ENCODE data around the gene ABR.

The ABR gene

DNA sequence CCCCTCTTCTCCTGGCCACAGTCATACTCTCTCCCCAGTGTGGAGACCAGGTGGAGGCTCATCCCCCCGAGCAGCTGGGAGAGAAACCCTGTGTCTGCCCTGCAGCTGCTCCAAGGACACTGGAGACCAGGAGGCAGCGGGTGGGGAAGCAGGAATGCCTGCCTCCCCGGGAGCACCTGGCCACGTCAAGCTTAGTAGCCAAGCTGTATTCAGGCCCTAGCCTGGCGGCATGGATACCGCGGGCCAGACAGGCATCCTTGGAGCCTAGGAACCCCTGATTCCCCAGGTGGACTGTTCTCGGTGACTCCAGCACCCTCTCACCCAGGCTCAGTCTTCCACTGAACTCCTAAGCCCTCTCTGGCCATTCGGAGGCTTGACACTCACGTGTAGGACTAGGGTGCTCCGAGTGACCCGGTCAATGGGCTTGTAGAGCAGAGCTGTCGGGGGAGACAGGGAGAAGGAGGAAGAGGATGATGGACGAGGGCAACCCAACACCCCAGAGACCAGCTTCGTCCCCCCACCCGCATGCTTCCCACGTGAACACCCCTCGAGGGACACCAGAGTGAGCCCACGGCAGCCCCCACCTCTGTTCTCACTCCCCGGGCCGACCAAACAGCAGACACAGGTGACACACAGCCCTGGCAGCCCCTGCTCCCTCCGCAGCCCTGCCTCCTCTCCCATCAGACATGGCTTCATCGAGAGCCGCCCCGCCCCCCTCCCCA lies 106.4 kb downstream of the ABR start:
- H2AFZ ChIP-seq (ENCODE audit: low read depth, low read length): no peak overlapping the region
- H3K4me3 ChIP-seq (ENCODE audit: insufficient read depth in 1 of 2, low read depth in 1 of 2, low read length in 2 of 2): no peak overlapping the region
- no peak overlapping the region for H2BK12ac ChIP-seq (ENCODE audit: low read length in 2 of 2)
- no peak overlapping the region for H3K23ac ChIP-seq (ENCODE audit: low read length in 2 of 2)
- no peak overlapping the region for H3K9ac ChIP-seq (ENCODE audit: low read length)
- no peak overlapping the region for H3K4me2 ChIP-seq (ENCODE audit: low read length, poor library complexity, severe bottlenecking)
- peaks cover 74 to 76% of the 10 kb centered on the region in 2 experiments for H3K36me3 ChIP-seq (ENCODE audit: control insufficient read depth in 1 of 2, insufficient read depth in 2 of 2, low read depth in 1 of 2, low read length in 2 of 2)
- H3K4ac ChIP-seq (ENCODE audit: low read depth in 1 of 2, low read length in 2 of 2): no peak overlapping the region
- no peak overlapping the region for H2BK15ac ChIP-seq (ENCODE audit: low read depth, poor library complexity, severe bottlenecking)
- H2BK120ac ChIP-seq (ENCODE audit: low read depth, low read length): no peak overlapping the region
- DNase-seq: no peak
- 97% methylated on average over 24 of the region's 25 CpGs for WGBS
- H2BK5ac ChIP-seq (ENCODE audit: low read depth, low read length, poor library complexity, severe bottlenecking): no peak overlapping the region
- H2AK5ac ChIP-seq (ENCODE audit: low read length, severe bottlenecking): no peak overlapping the region
- H3K9me3 ChIP-seq (ENCODE audit: control insufficient read depth, low read length): no peaks in the 10 kb centered on the region
- no peak overlapping the region for H4K91ac ChIP-seq (ENCODE audit: low read length)
- H4K8ac ChIP-seq (ENCODE audit: low read length): no peak overlapping the region
- H3K18ac ChIP-seq (ENCODE audit: low read depth in 1 of 2, low read length in 2 of 2): no peak overlapping the region
- no peak overlapping the region for H3K14ac ChIP-seq (ENCODE audit: low read length in 2 of 2)
- H3K27ac ChIP-seq (ENCODE audit: low read length, poor library complexity, severe bottlenecking): no peak overlapping the region
- H3K4me1 ChIP-seq (ENCODE audit: control insufficient read depth, insufficient read depth, low read depth, low read length): peaks cover 14% of the 10 kb centered on the region
- no peaks in the 10 kb centered on the region for H3K27me3 ChIP-seq (ENCODE audit: control insufficient read depth in 1 of 2, insufficient read depth in 1 of 2, low read length in 2 of 2)
- peaks cover 25% of the 10 kb centered on the region for H3K79me1 ChIP-seq (replicated peaks; ENCODE audit: low read length, poor library complexity, severe bottlenecking)

DNA sequence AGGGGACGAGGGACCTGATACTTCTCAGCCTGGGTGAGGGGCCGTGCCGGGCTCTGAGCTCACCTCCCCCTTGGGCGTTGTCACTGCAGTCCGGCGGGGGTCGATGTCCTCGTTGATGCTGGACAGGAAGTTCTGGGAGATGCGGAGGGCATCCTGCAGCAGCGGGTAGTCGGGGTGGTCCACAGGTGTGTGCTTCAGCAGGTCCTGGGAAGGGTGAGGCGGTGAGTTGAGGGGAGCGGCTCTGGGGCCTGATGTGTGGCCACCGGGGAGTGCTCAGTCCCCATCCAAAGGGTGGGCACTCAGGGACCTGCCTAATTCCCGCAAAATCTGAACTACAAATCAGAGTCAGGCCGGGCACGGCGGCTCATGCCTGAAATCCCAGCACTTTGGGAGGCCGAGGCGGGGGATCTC lies 107.2 kb downstream of the ABR start:
- H3K23ac ChIP-seq (ENCODE audit: low read length in 2 of 2): no peak overlapping the region
- no peak overlapping the region for H3K27ac ChIP-seq (ENCODE audit: low read length, poor library complexity, severe bottlenecking)
- WGBS: 92% methylated on average over 20 of the region's 20 CpGs
- H3K36me3 ChIP-seq (ENCODE audit: control insufficient read depth in 1 of 2, insufficient read depth in 2 of 2, low read depth in 1 of 2, low read length in 2 of 2): peaks cover 74 to 75% of the 10 kb centered on the region in 2 experiments
- H3K9me3 ChIP-seq (ENCODE audit: control insufficient read depth, low read length): no peaks in the 10 kb centered on the region
- H3K79me1 ChIP-seq (replicated peaks; ENCODE audit: low read length, poor library complexity, severe bottlenecking): peaks cover 26% of the 10 kb centered on the region
- no peak overlapping the region for H3K4me3 ChIP-seq (ENCODE audit: insufficient read depth in 1 of 2, low read depth in 1 of 2, low read length in 2 of 2)
- no peak overlapping the region for H3K14ac ChIP-seq (ENCODE audit: low read length in 2 of 2)
- H2AFZ ChIP-seq (ENCODE audit: low read depth, low read length): no peak overlapping the region
- no peak overlapping the region for H2BK12ac ChIP-seq (ENCODE audit: low read length in 2 of 2)
- H4K8ac ChIP-seq (ENCODE audit: low read length): no peak overlapping the region
- peaks cover 14% of the 10 kb centered on the region for H3K4me1 ChIP-seq (ENCODE audit: control insufficient read depth, insufficient read depth, low read depth, low read length)
- H3K4ac ChIP-seq (ENCODE audit: low read depth in 1 of 2, low read length in 2 of 2): no peak overlapping the region
- H3K9ac ChIP-seq (ENCODE audit: low read length): no peak overlapping the region
- H3K4me2 ChIP-seq (ENCODE audit: low read length, poor library complexity, severe bottlenecking): no peak overlapping the region
- H2BK5ac ChIP-seq (ENCODE audit: low read depth, low read length, poor library complexity, severe bottlenecking): no peak overlapping the region
- H3K27me3 ChIP-seq (ENCODE audit: control insufficient read depth in 1 of 2, insufficient read depth in 1 of 2, low read length in 2 of 2): no peaks in the 10 kb centered on the region
- DNase-seq: no peak
- no peak overlapping the region for H3K18ac ChIP-seq (ENCODE audit: low read depth in 1 of 2, low read length in 2 of 2)
- H2BK120ac ChIP-seq (ENCODE audit: low read depth, low read length): no peak overlapping the region
- no peak overlapping the region for H4K91ac ChIP-seq (ENCODE audit: low read length)
- no peak overlapping the region for H2AK5ac ChIP-seq (ENCODE audit: low read length, severe bottlenecking)
- no peak overlapping the region for H2BK15ac ChIP-seq (ENCODE audit: low read depth, poor library complexity, severe bottlenecking)

DNA sequence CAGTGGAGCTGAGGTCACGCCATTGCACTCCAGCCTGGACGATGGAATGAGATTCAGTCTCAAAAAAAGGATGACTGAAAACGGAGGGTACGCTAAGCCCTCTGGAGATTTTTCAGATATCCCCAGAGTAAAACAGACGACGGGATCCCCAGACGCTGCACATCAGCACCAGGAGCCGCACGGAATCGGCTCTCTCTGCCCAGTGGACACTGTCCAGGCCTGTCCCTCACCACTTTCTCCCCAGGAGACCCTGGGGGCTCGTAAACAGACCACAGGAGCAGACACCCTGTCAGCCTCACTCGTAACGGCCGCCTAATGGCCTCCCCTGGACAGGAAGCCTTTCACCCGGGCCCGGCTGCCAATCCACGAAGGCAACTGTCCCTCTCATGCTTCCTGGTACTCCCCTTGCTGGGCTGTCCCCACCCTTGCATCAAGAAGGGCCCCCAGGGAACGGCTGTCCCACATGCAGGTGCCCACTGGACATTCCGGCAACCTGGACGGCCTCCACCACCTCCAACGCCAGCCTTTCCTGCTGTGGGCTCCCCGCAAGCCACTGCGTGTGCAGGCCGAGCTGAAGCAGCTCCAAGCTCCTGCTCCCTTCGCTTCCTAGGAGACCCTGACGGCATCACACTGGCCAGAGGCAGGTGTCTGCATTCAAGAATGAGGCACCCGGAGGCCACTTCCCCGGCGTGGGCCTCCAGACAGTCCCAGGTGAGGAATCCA lies 108.5 kb downstream of the ABR start:
- Histone ChIP-seq H2BK5ac (ENCODE audit: low read depth, low read length, poor library complexity, severe bottlenecking) (no peak overlapping the region), H3K9me3 (ENCODE audit: control insufficient read depth, low read length) (peaks cover 1% of the 10 kb centered on the region), H3K4me3 (ENCODE audit: insufficient read depth in 1 of 2, low read depth in 1 of 2, low read length in 2 of 2) (no peak overlapping the region), H3K4me2 (ENCODE audit: low read length, poor library complexity, severe bottlenecking) (no peak overlapping the region), H2AFZ (ENCODE audit: low read depth, low read length) (no peak overlapping the region), H2AK5ac (ENCODE audit: low read length, severe bottlenecking) (no peak overlapping the region), H3K4me1 (ENCODE audit: control insufficient read depth, insufficient read depth, low read depth, low read length) (peaks cover 14% of the 10 kb centered on the region), H2BK12ac (ENCODE audit: low read length in 2 of 2) (no peak overlapping the region), H3K9ac (ENCODE audit: low read length) (no peak overlapping the region), H2BK120ac (ENCODE audit: low read depth, low read length) (no peak overlapping the region), H4K8ac (ENCODE audit: low read length) (no peak overlapping the region), H3K18ac (ENCODE audit: low read depth in 1 of 2, low read length in 2 of 2) (no peak overlapping the region), H3K36me3 (ENCODE audit: control insufficient read depth in 1 of 2, insufficient read depth in 2 of 2, low read depth in 1 of 2, low read length in 2 of 2) (peaks cover 75 to 78% of the 10 kb centered on the region in 2 experiments), H3K27me3 (ENCODE audit: control insufficient read depth in 1 of 2, insufficient read depth in 1 of 2, low read length in 2 of 2) (no peaks in the 10 kb centered on the region), H2BK15ac (ENCODE audit: low read depth, poor library complexity, severe bottlenecking) (no peak overlapping the region), H3K79me1 (replicated peaks; ENCODE audit: low read length, poor library complexity, severe bottlenecking) (peaks cover 24% of the 10 kb centered on the region), H3K27ac (ENCODE audit: low read length, poor library complexity, severe bottlenecking) (no peak overlapping the region), H4K91ac (ENCODE audit: low read length) (no peak overlapping the region), H3K4ac (ENCODE audit: low read depth in 1 of 2, low read length in 2 of 2) (no peak overlapping the region), H3K14ac (ENCODE audit: low read length in 2 of 2) (no peak overlapping the region), H3K23ac (ENCODE audit: low read length in 2 of 2) (no peak overlapping the region)
- DNase-seq: no peak
- 67% methylated on average over 29 of the region's 29 CpGs for WGBS

DNA sequence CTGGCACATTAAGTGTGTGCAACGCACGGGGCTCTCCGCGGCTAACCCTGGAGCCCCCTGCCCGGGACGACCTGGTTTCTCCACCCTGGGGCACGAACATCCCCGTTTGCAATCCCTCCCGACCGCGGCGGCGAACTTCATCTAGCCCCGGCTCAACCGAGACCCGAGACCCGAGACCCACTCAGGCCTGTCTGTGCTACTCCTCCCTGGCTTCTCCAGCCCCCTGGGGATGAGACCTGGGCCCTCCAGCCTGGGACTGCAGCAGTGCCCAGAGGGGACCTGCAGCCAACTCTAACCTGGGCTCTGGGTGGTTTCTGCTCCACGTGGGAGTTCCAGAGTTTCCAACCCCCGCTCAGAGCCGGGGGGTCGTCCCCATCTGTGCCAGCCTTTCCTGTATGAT lies 109.4 kb downstream of the ABR start:
- Histone ChIP-seq H3K27ac (ENCODE audit: low read length, poor library complexity, severe bottlenecking) (no peak overlapping the region), H4K8ac (ENCODE audit: low read length) (no peak overlapping the region), H2BK120ac (ENCODE audit: low read depth, low read length) (no peak overlapping the region), H3K36me3 (ENCODE audit: control insufficient read depth in 1 of 2, insufficient read depth in 2 of 2, low read depth in 1 of 2, low read length in 2 of 2) (peaks cover 80 to 81% of the 10 kb centered on the region in 2 experiments), H3K14ac (ENCODE audit: low read length in 2 of 2) (no peak overlapping the region), H3K4ac (ENCODE audit: low read depth in 1 of 2, low read length in 2 of 2) (no peak overlapping the region), H2BK15ac (ENCODE audit: low read depth, poor library complexity, severe bottlenecking) (no peak overlapping the region), H2AK5ac (ENCODE audit: low read length, severe bottlenecking) (no peak overlapping the region), H2BK5ac (ENCODE audit: low read depth, low read length, poor library complexity, severe bottlenecking) (no peak overlapping the region), H3K9me3 (ENCODE audit: control insufficient read depth, low read length) (peaks cover 10% of the 10 kb centered on the region), H4K91ac (ENCODE audit: low read length) (no peak overlapping the region), H3K27me3 (ENCODE audit: control insufficient read depth in 1 of 2, insufficient read depth in 1 of 2, low read length in 2 of 2) (no peaks in the 10 kb centered on the region), H2BK12ac (ENCODE audit: low read length in 2 of 2) (no peak overlapping the region), H3K9ac (ENCODE audit: low read length) (no peak overlapping the region), H3K4me3 (ENCODE audit: insufficient read depth in 1 of 2, low read depth in 1 of 2, low read length in 2 of 2) (no peak overlapping the region), H3K23ac (ENCODE audit: low read length in 2 of 2) (no peak overlapping the region), H3K18ac (ENCODE audit: low read depth in 1 of 2, low read length in 2 of 2) (no peak overlapping the region), H3K4me2 (ENCODE audit: low read length, poor library complexity, severe bottlenecking) (no peak overlapping the region), H3K79me1 (replicated peaks; ENCODE audit: low read length, poor library complexity, severe bottlenecking) (peaks cover 24% of the 10 kb centered on the region), H2AFZ (ENCODE audit: low read depth, low read length) (no peak overlapping the region), H3K4me1 (ENCODE audit: control insufficient read depth, insufficient read depth, low read depth, low read length) (peaks cover 12% of the 10 kb centered on the region)
- 90% methylated on average over 21 of the region's 21 CpGs for WGBS
- DNase-seq: no peak
